PC-9 (cell line): ENCODE results near the gene RHOA.
A peak's percentile ranks its signal among the peaks of the same experiment; 100 is the strongest.

Source experiments
- EZH2 ChIP-seq: fragments of 200-600 bp; sonication (generic); IDR thresholded peaks from 2 replicates; pipeline ENCODE4 v1.8.0; 2017; ENCODE audit warnings: antibody characterized with exemption, low read depth
- TF ChIP-seq, protein P1 (sequence below): fragments of 200-600 bp; sonication (generic); conservative IDR thresholded peaks from 2 replicates; pipeline ENCODE4 v1.6.1; 2017; ENCODE audit warnings: mixed run types, antibody characterized with exemption, mild to moderate bottlenecking, moderate library complexity

- TF ChIP-seq, protein P1, sequence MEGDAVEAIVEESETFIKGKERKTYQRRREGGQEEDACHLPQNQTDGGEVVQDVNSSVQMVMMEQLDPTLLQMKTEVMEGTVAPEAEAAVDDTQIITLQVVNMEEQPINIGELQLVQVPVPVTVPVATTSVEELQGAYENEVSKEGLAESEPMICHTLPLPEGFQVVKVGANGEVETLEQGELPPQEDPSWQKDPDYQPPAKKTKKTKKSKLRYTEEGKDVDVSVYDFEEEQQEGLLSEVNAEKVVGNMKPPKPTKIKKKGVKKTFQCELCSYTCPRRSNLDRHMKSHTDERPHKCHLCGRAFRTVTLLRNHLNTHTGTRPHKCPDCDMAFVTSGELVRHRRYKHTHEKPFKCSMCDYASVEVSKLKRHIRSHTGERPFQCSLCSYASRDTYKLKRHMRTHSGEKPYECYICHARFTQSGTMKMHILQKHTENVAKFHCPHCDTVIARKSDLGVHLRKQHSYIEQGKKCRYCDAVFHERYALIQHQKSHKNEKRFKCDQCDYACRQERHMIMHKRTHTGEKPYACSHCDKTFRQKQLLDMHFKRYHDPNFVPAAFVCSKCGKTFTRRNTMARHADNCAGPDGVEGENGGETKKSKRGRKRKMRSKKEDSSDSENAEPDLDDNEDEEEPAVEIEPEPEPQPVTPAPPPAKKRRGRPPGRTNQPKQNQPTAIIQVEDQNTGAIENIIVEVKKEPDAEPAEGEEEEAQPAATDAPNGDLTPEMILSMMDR: peak; percentile 42; the same call in 1 of the 2 replicates
- TF ChIP-seq EZH2: no peak
Observed at GRCh38 chr3:49339941-49340800, 71.6 kb downstream of the RHOA start, which contains the start of gene USP4.
